GM10266 (cell line): ENCODE results near the gene TMEM183A.

Experiments
- DNase-seq: peaks from one replicate; pipeline ENCODE4 v3.0.0; 2012; ENCODE audit errors: extremely low spot score
- CTCF ChIP-seq: IDR thresholded peaks from 2 replicates; pipeline ENCODE4 v1.5.1; 2012; ENCODE audit warnings: mild to moderate bottlenecking, low read depth; ENCODE audit not compliant: control insufficient read depth, insufficient read depth; ENCODE audit errors: missing control alignments

Gene TMEM183A

GRCh38 chr1:203060115-203060514 lies 52.9 kb downstream of the TMEM183A start:
- TF ChIP-seq CTCF: no peak
- no peak for DNase-seq

- no peak for DNase-seq
- TF ChIP-seq CTCF: no peak
These were observed 56.1 kb downstream of the TMEM183A start for GRCh38 chr1:203063287-203063686.

- DNase-seq: no peak
- no peak for TF ChIP-seq CTCF
These were observed 58.0 kb downstream of the TMEM183A start for GRCh38 chr1:203065191-203065590.

GRCh38 chr1:203065986-203066385 lies 58.8 kb downstream of the TMEM183A start:
- TF ChIP-seq CTCF: no peak
- DNase-seq: no peak

- no peak for DNase-seq
- TF ChIP-seq CTCF: no peak
These were observed 59.8 kb downstream of the TMEM183A start for GRCh38 chr1:203066965-203067364.

- TF ChIP-seq CTCF: no peak
- no peak for DNase-seq
These were observed 62.0 kb downstream of the TMEM183A start for GRCh38 chr1:203069030-203069747.

GRCh38 chr1:203072002-203072602 lies 64.9 kb downstream of the TMEM183A start:
- no peak for DNase-seq
- no peak for TF ChIP-seq CTCF
